ENCODE results near the gene SND1.

- no peak for TF ChIP-seq CTCF (IDR thresholded peaks at IDR 0.05)
- no peak for TF ChIP-seq POLR2A (IDR thresholded peaks at IDR 0.05)
Observed at GRCh38 chr7:128078309-128078708, 426.3 kb downstream of the SND1 start.

All from right lobe of liver (tissue), 4 donors.